SK-N-SH (cell line): ENCODE results near the gene IDH1.

ENCODE experiments used
- CTCF ChIP-seq: fragments of 200-600 bp; sonication (generic); IDR thresholded peaks from 2 replicates; pipeline ENCODE4 v1.6.1; 2017; ENCODE audit warnings: antibody characterized with exemption, mild to moderate bottlenecking, moderate library complexity
- POLR2AphosphoS5 ChIP-seq: IDR thresholded peaks from 2 replicates; pipeline ENCODE4 v1.6.1; 2012; ENCODE audit warnings: low read depth, low read length
- TCF12 ChIP-seq: IDR thresholded peaks from 2 replicates; pipeline ENCODE4 v1.4.0; 2012
- ZBTB33 ChIP-seq: IDR thresholded peaks from 2 replicates; pipeline ENCODE4 v1.4.0; 2012; ENCODE audit warnings: low read depth, borderline replicate concordance

- TF ChIP-seq CTCF: no peak
- TF ChIP-seq ZBTB33: no peak
- no peak for TF ChIP-seq POLR2AphosphoS5
- TF ChIP-seq TCF12: no peak
Measured at GRCh38 chr2:208224802-208225201, 30.1 kb downstream of the IDH1 start.
